ENCODE results near the gene TEX11.

- TF ChIP-seq CTCF (IDR thresholded peaks at IDR 0.05) (no peak), POLR2A (IDR thresholded peaks at IDR 0.05) (no peak)
Measured at GRCh38 chrX:70549429-70549828, 359.1 kb downstream of the TEX11 start.

Data from Peyer's patch (tissue), 4 donors.